H1 (cell line): ENCODE data around the gene KRTAP19-4.

Experiments used
- ATF3 ChIP-seq: IDR thresholded peaks from 2 replicates; pipeline ENCODE4 v1.6.1; 2011; ENCODE audit warnings: low read depth, mild to moderate bottlenecking, low read length; ENCODE audit not compliant: insufficient read depth
- CTCF ChIP-seq, 3 experiments: IDR thresholded peaks; 1 replicate in 2 of 3; 2 replicates in 1 of 3; pipeline versions ENCODE4 v1.5.1 to v1.6.1; 2011; ENCODE audit warnings: low read length in 3 of 3, mild to moderate bottlenecking in 3 of 3, inconsistent platforms in 2 of 3, low read depth in 1 of 3, moderate library complexity in 1 of 3; ENCODE audit not compliant: insufficient read depth in 1 of 3; ENCODE audit errors: control extremely low read depth in 1 of 3
- EP300 ChIP-seq, 2 experiments: IDR thresholded peaks; 1 replicate in 1 of 2; 2 replicates in 1 of 2; pipeline ENCODE4 v1.6.1; 2011 to 2012; ENCODE audit warnings: low read depth in 2 of 2, low read length in 2 of 2, mild to moderate bottlenecking in 2 of 2, borderline replicate concordance in 1 of 2, inconsistent platforms in 1 of 2, moderate library complexity in 1 of 2
- EZH2 ChIP-seq: fragments of 200-600 bp; sonication (generic); IDR thresholded peaks from 2 replicates; pipeline ENCODE4 v1.7.1; 2012; ENCODE audit warnings: low read depth, mild to moderate bottlenecking, moderate library complexity, low read length, inconsistent platforms; ENCODE audit not compliant: severe bottlenecking
- FOSL1 ChIP-seq: IDR thresholded peaks from 2 replicates; pipeline ENCODE4 v1.6.1; 2011; ENCODE audit warnings: mild to moderate bottlenecking, low read depth, low read length, moderate library complexity; ENCODE audit not compliant: insufficient read depth
- RFX5 ChIP-seq: IDR thresholded peaks from 2 replicates; pipeline ENCODE4 v1.6.1; 2011; ENCODE audit warnings: low read depth, low read length, improper control_type of control experiment, borderline replicate concordance
- SP4 ChIP-seq: IDR thresholded peaks from 2 replicates; pipeline ENCODE4 v1.6.1; 2012; ENCODE audit warnings: low read length, inconsistent platforms

- no peak for TF ChIP-seq CTCF (IDR thresholded peaks at IDR 0.05; ENCODE audit: control extremely low read depth in 1 of 3, insufficient read depth in 1 of 3, low read depth in 1 of 3, low read length in 3 of 3)
- no peak for TF ChIP-seq ATF3
- no peak for TF ChIP-seq FOSL1
- no peak for TF ChIP-seq RFX5
- no peak for TF ChIP-seq SP4
- TF ChIP-seq EP300 (IDR thresholded peaks at IDR 0.05; ENCODE audit: borderline replicate concordance in 1 of 2, low read depth in 2 of 2, low read length in 2 of 2) = no peak
- TF ChIP-seq EZH2 = no peak
Measured at GRCh38 chr21:30478004-30478403, 19.0 kb downstream of the KRTAP19-4 start.
